Activated T-cell treated with anti-CD3 and anti-CD28 coated beads, Interleukin-2, amount 50 U/mL, for 4 hours (primary cell): ENCODE measurements around the gene EZH1. TPM values are rescaled to one million over a fixed set of nuclear protein-coding genes. Genes with fewer than 3 reads are reported as not detected.

Experiments used
- ATAC-seq, 2 donors: fragments of 200-7000 bp; cut with Tn5 transposase; one replicate each; pipeline ENCODE4 v1.10.0; 2021
- DNase-seq: peaks from one replicate; pipeline ENCODE4 v3.0.0-alpha.2; 2020
- H3K27me3 Mint-ChIP-seq: one replicate; pipeline ENCODE4 v1.8.0; 2021; ENCODE audit warnings: low read depth, mixed read lengths
- H3K36me3 Mint-ChIP-seq: one replicate; pipeline ENCODE4 v1.8.0; 2022; ENCODE audit warnings: mixed read lengths; ENCODE audit not compliant: insufficient read depth
- H3K4me1 Mint-ChIP-seq: one replicate; pipeline ENCODE4 v1.8.0; 2021; ENCODE audit warnings: low read depth, mixed read lengths
- H3K4me3 Mint-ChIP-seq: one replicate; pipeline ENCODE4 v1.8.0; 2021; ENCODE audit warnings: mild to moderate bottlenecking, moderate library complexity, mixed read lengths
- H3K9me3 Mint-ChIP-seq: one replicate; pipeline ENCODE4 v1.8.0; 2021; ENCODE audit warnings: mixed read lengths
- total RNA-seq, 3 donors: library from RNA; stranded (reverse); gene quantifications; one replicate each; pipeline ENCODE4 v1.2.1, GENCODE V29; 2021

The EZH1 gene
- total RNA-seq, 3 donors from 2014 or later, result 22.2 to 26.5 (median 22.6) TPM

DNA sequence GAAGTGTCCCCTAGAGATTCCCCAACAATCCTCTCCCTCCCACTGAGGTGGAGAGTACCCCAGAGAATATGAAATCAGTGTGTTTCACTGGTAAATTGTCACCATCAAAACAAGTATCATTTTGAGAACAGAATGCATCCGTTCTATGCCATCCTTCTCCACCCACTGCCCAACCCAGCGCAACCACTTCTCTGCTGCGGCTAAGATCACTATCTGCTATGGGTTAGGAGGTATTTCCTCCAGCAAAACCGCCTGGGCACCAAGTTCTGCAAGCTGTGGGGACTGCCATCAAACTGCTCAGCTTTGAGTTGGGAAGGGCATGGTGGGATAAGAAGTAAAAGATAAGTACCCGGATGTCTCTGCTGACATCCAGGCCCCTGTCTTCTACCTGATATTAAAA is 38.1 kb downstream of the EZH1 start:
- Mint-ChIP-seq H3K27me3 (no peaks in the 10 kb centered on the region), H3K4me3 (no peak overlapping the region), H3K4me1 (peaks cover 40% of the 10 kb centered on the region), H3K9me3 (no peaks in the 10 kb centered on the region), H3K36me3 (peaks cover 58% of the 10 kb centered on the region)
- DNase-seq (no peak), ATAC-seq (peak; percentile 32 to 68)

GRCh38 chr17:42704837-42705494 is 39.9 kb downstream of the EZH1 start:
- no peaks in the 10 kb centered on the region for H3K27me3 Mint-ChIP-seq
- H3K9me3 Mint-ChIP-seq, result no peaks in the 10 kb centered on the region
- peak; percentile 82 to 89 for ATAC-seq
- peaks cover 60% of the 10 kb centered on the region for H3K36me3 Mint-ChIP-seq
- peaks cover 40% of the 10 kb centered on the region for H3K4me1 Mint-ChIP-seq
- no peak overlapping the region for H3K4me3 Mint-ChIP-seq
- DNase-seq, result no peak

- ATAC-seq (peak in 1 of 2 donors; percentile 15), DNase-seq (no peak)
- Mint-ChIP-seq H3K4me1 (peaks cover 40% of the 10 kb centered on the region), H3K9me3 (no peaks in the 10 kb centered on the region), H3K27me3 (no peaks in the 10 kb centered on the region), H3K36me3 (peaks cover 57% of the 10 kb centered on the region), H3K4me3 (no peak overlapping the region)
These were observed 40.4 kb downstream of the EZH1 start for GRCh38 chr17:42704490-42704836.

GRCh38 chr17:42702446-42702845 is 42.4 kb downstream of the EZH1 start:
- no peak for DNase-seq
- Mint-ChIP-seq H3K9me3 (no peaks in the 10 kb centered on the region), H3K27me3 (no peaks in the 10 kb centered on the region), H3K4me1 (peaks cover 27% of the 10 kb centered on the region), H3K36me3 (peaks cover 44% of the 10 kb centered on the region), H3K4me3 (no peak overlapping the region)
- ATAC-seq, result no peak

DNA sequence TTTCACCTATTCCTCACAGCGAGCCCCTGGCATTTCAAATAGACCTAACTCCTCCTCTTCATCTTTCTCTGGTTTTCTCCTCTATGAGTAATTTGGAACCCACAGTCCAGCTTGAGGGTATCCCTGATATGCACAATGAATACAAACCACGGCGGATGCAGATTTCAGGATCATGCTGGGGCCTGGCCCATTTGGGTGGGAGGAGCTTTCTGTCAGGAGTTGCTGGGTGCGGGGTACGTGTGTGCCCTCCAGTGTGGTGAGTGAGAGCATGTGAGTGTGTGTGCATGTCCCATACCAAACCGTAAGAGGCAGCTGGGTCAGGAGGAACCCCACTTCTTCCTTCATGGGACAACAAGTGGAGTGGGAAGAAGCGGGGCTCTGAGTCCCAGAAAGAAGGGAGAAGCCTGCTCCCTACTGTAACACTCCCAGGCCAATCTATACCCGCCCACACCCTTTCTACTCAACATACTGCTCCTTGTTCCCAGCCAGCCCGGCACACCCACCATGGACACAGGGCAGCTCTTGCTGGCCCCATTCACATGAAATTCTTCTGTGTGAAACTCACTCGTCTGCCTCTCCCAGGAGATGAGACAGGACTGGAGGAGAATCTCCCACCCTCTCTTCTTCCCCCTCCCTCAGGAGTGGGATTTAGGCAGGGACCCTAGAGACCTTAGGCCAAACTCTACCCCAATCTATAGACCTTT is 44.1 kb downstream of the EZH1 start:
- peaks cover 13% of the 10 kb centered on the region for H3K4me1 Mint-ChIP-seq
- ATAC-seq, result no peak
- no peaks in the 10 kb centered on the region for H3K27me3 Mint-ChIP-seq
- no peak overlapping the region for H3K4me3 Mint-ChIP-seq
- peaks cover 39% of the 10 kb centered on the region for H3K36me3 Mint-ChIP-seq
- no peak for DNase-seq
- H3K9me3 Mint-ChIP-seq, result no peaks in the 10 kb centered on the region

- DNase-seq, result no peak
- H3K4me1 Mint-ChIP-seq, result peaks cover 3% of the 10 kb centered on the region
- peaks cover 30% of the 10 kb centered on the region for H3K36me3 Mint-ChIP-seq
- no peak overlapping the region for H3K4me3 Mint-ChIP-seq
- ATAC-seq, result no peak
- H3K9me3 Mint-ChIP-seq, result no peaks in the 10 kb centered on the region
- H3K27me3 Mint-ChIP-seq, result no peaks in the 10 kb centered on the region
These were observed 45.5 kb downstream of the EZH1 start for GRCh38 chr17:42699415-42699740.

DNA sequence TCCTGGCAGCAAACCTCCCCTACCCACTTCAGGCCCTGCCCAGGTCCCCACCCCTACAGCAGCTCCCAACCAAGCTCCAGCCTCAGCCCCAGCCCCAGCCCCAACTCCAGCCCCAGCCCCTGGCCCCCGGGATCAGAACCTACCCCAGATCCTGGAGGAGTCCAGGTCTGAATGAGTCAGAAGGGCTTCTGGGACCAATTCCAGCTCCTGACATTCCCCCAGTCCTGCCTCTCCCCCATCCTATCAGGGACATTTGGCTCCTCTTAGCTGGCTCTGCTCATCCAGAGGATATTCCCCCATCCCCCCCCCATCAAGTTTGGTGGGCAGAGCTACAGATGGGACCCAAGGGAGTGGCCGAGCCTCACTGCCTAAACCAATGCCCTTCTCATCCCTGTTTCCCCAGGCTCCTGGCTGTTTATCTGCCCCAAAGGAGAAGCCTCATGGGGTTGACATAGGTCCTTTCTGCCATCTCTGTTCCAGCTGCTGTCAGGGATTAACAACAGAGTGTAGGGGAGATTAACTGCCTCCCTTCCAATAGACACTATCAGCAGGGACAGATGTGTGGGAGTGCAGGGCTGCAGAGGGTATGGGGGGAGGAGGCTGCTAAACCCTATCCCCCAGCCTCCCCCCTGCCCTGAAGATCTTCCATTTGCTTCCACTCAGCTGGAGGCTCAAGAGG is 46.0 kb downstream of the EZH1 start:
- Mint-ChIP-seq H3K27me3 (no peaks in the 10 kb centered on the region), H3K36me3 (peaks cover 27% of the 10 kb centered on the region), H3K4me3 (no peak overlapping the region), H3K9me3 (no peaks in the 10 kb centered on the region), H3K4me1 (peaks cover 1% of the 10 kb centered on the region)
- no peak for ATAC-seq
- no peak for DNase-seq

DNA sequence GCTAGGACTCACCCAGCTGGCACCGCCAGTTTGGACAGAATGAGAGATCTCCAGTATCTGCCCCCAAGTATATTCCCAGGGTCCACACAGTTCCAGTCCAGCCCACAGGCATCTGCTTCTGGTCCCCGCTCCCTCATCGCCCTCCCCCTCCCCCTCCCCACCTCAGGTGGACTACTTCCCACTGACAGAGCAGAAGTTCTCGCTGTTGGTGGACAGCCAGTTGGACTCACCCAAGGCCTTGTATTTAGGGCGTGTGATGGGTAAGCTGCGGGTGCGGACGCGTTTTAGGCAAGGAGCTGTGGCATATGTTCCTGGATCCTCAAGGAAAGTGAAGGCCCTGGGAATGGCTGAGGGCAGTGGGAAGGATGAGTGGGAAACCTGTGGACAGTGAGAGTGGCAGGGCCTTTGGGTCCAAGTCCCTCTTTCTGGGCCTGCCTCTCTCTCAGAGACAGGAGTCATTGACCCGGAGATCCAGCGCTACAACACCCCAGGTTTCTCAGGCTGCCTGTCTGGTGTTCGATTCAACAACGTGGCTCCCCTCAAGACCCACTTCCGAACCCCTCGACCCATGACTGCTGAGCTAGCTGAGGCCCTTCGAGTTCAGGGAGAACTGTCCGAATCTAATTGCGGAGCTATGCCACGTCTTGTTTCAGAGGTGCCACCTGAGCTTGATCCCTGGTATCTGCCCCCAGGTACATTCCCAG is 47.6 kb downstream of the EZH1 start:
- H3K4me1 Mint-ChIP-seq, result no peaks in the 10 kb centered on the region
- H3K9me3 Mint-ChIP-seq, result no peaks in the 10 kb centered on the region
- no peak overlapping the region for H3K4me3 Mint-ChIP-seq
- H3K27me3 Mint-ChIP-seq, result no peaks in the 10 kb centered on the region
- ATAC-seq (no peak), DNase-seq (no peak)
- peaks cover 14% of the 10 kb centered on the region for H3K36me3 Mint-ChIP-seq

DNA sequence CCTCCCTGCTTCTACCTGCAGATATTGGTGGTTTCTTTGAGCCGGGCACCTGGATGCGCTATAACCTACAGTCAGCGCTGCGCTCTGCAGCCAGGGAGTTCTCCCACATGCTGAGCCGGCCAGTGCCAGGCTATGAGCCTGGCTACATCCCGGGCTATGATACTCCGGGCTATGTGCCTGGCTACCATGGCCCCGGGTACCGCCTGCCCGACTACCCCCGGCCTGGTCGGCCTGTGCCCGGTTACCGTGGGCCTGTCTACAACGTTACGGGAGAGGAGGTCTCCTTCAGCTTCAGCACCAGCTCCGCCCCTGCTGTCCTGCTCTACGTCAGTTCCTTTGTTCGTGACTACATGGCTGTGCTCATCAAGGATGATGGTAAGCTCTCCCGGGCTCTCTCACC is 49.3 kb downstream of the EZH1 start:
- no peak overlapping the region for H3K4me3 Mint-ChIP-seq
- no peaks in the 10 kb centered on the region for H3K4me1 Mint-ChIP-seq
- no peaks in the 10 kb centered on the region for H3K27me3 Mint-ChIP-seq
- no peak for DNase-seq
- no peak for ATAC-seq
- no peaks in the 10 kb centered on the region for H3K9me3 Mint-ChIP-seq
- peaks cover 5% of the 10 kb centered on the region for H3K36me3 Mint-ChIP-seq

GRCh38 chr17:42694524-42694923 is 50.3 kb downstream of the EZH1 start:
- no peaks in the 10 kb centered on the region for H3K27me3 Mint-ChIP-seq
- H3K4me3 Mint-ChIP-seq, result no peak overlapping the region
- peaks cover 4% of the 10 kb centered on the region for H3K36me3 Mint-ChIP-seq
- no peaks in the 10 kb centered on the region for H3K9me3 Mint-ChIP-seq
- H3K4me1 Mint-ChIP-seq, result no peaks in the 10 kb centered on the region
- no peak for DNase-seq
- no peak for ATAC-seq

DNA sequence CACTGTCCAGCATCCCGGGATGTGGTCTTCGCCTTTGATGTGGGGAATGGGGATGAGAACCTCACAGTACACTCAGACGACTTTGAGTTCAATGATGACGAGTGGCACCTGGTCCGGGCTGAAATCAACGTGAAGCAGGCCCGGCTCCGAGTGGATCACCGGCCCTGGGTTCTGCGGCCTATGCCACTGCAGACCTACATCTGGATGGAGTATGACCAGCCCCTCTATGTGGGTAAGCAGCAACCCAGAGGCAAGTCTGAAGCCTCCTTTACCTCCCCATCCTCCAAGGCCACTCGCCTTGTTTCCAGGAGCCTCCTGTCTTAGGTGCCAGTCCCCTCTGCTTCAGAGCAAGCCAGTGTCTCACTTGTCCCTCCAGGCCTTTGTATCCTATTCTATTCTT is 52.4 kb downstream of the EZH1 start:
- no peak overlapping the region for H3K4me3 Mint-ChIP-seq
- ATAC-seq, result no peak
- DNase-seq, result no peak
- H3K9me3 Mint-ChIP-seq, result no peaks in the 10 kb centered on the region
- no peaks in the 10 kb centered on the region for H3K36me3 Mint-ChIP-seq
- H3K4me1 Mint-ChIP-seq, result no peaks in the 10 kb centered on the region
- no peaks in the 10 kb centered on the region for H3K27me3 Mint-ChIP-seq

GRCh38 chr17:42691021-42691545 is 53.8 kb downstream of the EZH1 start:
- Mint-ChIP-seq H3K4me1 (no peaks in the 10 kb centered on the region), H3K36me3 (no peaks in the 10 kb centered on the region), H3K9me3 (no peaks in the 10 kb centered on the region), H3K27me3 (no peaks in the 10 kb centered on the region), H3K4me3 (no peak overlapping the region)
- ATAC-seq (no peak), DNase-seq (no peak)

DNA sequence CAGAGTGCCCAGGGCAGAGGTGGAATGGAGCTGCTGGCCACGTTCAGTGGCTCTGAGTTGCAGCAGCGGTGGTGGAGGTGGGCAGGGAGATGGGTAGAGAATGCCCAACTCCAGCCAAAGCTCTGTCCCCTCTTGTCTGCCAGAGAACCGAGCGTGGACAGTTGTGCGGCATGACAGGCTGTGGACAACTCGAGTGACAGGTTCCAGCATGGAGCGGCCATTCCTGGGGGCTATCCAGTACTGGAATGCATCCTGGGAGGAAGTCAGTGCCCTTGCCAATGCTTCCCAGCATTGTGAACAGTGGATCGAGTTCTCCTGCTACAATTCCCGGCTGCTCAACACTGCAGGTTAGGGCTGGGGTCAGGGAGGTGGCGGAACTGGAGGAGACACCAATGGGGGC is 54.2 kb downstream of the EZH1 start:
- Mint-ChIP-seq H3K27me3 (peaks cover 1% of the 10 kb centered on the region), H3K4me1 (no peaks in the 10 kb centered on the region), H3K4me3 (no peak overlapping the region), H3K9me3 (no peaks in the 10 kb centered on the region), H3K36me3 (no peaks in the 10 kb centered on the region)
- ATAC-seq (no peak), DNase-seq (no peak)

- H3K4me1 Mint-ChIP-seq, result peaks cover 6% of the 10 kb centered on the region
- ATAC-seq (no peak), DNase-seq (no peak)
- peaks cover 21% of the 10 kb centered on the region for H3K27me3 Mint-ChIP-seq
- no peak overlapping the region for H3K4me3 Mint-ChIP-seq
- no peaks in the 10 kb centered on the region for H3K9me3 Mint-ChIP-seq
- H3K36me3 Mint-ChIP-seq, result no peaks in the 10 kb centered on the region
These were observed 57.0 kb downstream of the EZH1 start for GRCh38 chr17:42687707-42688320.
